HepG2 (cell line): ENCODE measurements around the gene SEMA3B. TPM values are rescaled to one million over a fixed set of nuclear protein-coding genes. Genes with fewer than 3 reads are reported as not detected.

ENCODE experiments used
- AFF4 ChIP-seq: sonication (generic); formaldehyde crosslinking; IDR thresholded peaks from 2 replicates; pipeline ENCODE4 v1.4.0; 2020; ENCODE audit warnings: missing genetic modification reagents
- AKAP8 ChIP-seq: sonication (generic); formaldehyde crosslinking; IDR thresholded peaks from 2 replicates; pipeline ENCODE4 v1.5.1; 2020; ENCODE audit warnings: mild to moderate bottlenecking, missing genetic modification reagents
- ARID5B ChIP-seq: IDR thresholded peaks from 2 replicates; pipeline ENCODE4 v1.4.0; 2020; ENCODE audit warnings: mild to moderate bottlenecking, missing genetic modification reagents
- E2F2 ChIP-seq: sonication (generic); formaldehyde crosslinking; IDR thresholded peaks from 2 replicates; pipeline ENCODE4 v1.4.0; 2020; ENCODE audit warnings: missing genetic modification reagents, borderline replicate concordance
- HDAC6 ChIP-seq: fragments of 200-600 bp; sonication (generic); IDR thresholded peaks from 2 replicates; pipeline ENCODE4 v1.7.0; 2017; ENCODE audit warnings: mild to moderate bottlenecking, antibody characterized with exemption, low read length, low read depth
- RERE ChIP-seq: IDR thresholded peaks from 2 replicates; pipeline ENCODE4 v1.6.1; 2016; ENCODE audit warnings: low read depth, missing genetic modification reagents, missing compliant biosample characterization
- SP4 ChIP-seq: sonication (generic); formaldehyde crosslinking; IDR thresholded peaks from 2 replicates; pipeline ENCODE4 v1.8.1; 2023; ENCODE audit warnings: mild to moderate bottlenecking, missing genetic modification reagents
- ZFY ChIP-seq: sonication (generic); formaldehyde crosslinking; IDR thresholded peaks from 2 replicates; pipeline ENCODE4 v1.4.0; 2020; ENCODE audit warnings: missing genetic modification reagents
- ZNF143 ChIP-seq: sonication (generic); formaldehyde crosslinking; IDR thresholded peaks from 2 replicates; pipeline ENCODE4 v1.4.0; 2020; ENCODE audit warnings: missing genetic modification reagents
- ZNF547 ChIP-seq: sonication (generic); formaldehyde crosslinking; IDR thresholded peaks from 2 replicates; pipeline ENCODE4 v1.5.1; 2020; ENCODE audit warnings: mild to moderate bottlenecking, missing genetic modification reagents
- ZNF772 ChIP-seq: sonication (generic); formaldehyde crosslinking; IDR thresholded peaks from 2 replicates; pipeline ENCODE4 v1.5.0; 2020; ENCODE audit warnings: mild to moderate bottlenecking, missing genetic modification reagents
- ZNF792 ChIP-seq: IDR thresholded peaks from 2 replicates; pipeline ENCODE4 v1.6.1; 2016
- polyA plus RNA-seq, 8 experiments: library from polyadenylated mRNA; depleted of rRNA in 3 of 8; stranded (reverse) in 7 of 8; unstranded in 1 of 8; fragments of >200 nt; fragmentation: Illumina TruSeq in 4 of 8; extraction: Trizol in 4 of 8; gene quantifications; 2 replicates each; pipeline versions ENCODE4 v1.2.1 to v1.2.3, GENCODE V29; 2011 to 2016; ENCODE audit warnings: low read depth in 4 of 8, missing spikeins in 1 of 8, mixed read lengths in 1 of 8; ENCODE audit not compliant: insufficient read depth in 1 of 8
- total RNA-seq, 5 experiments: library from RNA; depleted of rRNA; stranded (reverse); fragments of >200 nt; fragmentation: Illumina TruSeq; extraction: Trizol; gene quantifications; 2 replicates each; pipeline ENCODE4 v1.2.3, GENCODE V29; 2016; ENCODE audit warnings: low read depth in 1 of 5
- TF ChIP-seq, protein P1 (sequence below): sonication (generic); formaldehyde crosslinking; IDR thresholded peaks from 2 replicates; pipeline ENCODE4 v1.8.0; 2023; ENCODE audit warnings: mild to moderate bottlenecking, missing genetic modification reagents

SEMA3B gene
- total and polyA plus RNA-seq, 2 of the 13 experiments (the other 11 are each of a cell fraction or from before 2014, with no cell fraction given) = 93.2 to 158 TPM

- TF ChIP-seq ARID5B (CRISPR knock-in tag) (peak; percentile 9; the same call in 1 of the 2 replicates), HDAC6 (no peak), ZFY (CRISPR knock-in tag) (peak; percentile 83), ZNF143 (peak; percentile 54), AKAP8 (peak; percentile 84; the same call in 1 of the 2 replicates), AFF4 (no peak), ZNF792 (CRISPR knock-in tag) (0 out of 2 replicates have a peak, but pooled peaks have one; percentile 44), RERE (CRISPR knock-in tag) (no peak), SP4 (CRISPR knock-in tag) (0 out of 2 replicates have a peak, but pooled peaks have one; percentile 46), ZNF547 (peak; percentile 61; the same call in 1 of the 2 replicates), E2F2 (CRISPR knock-in tag) (no peak), ZNF772 (peak; percentile 64)
- TF ChIP-seq, protein P1, sequence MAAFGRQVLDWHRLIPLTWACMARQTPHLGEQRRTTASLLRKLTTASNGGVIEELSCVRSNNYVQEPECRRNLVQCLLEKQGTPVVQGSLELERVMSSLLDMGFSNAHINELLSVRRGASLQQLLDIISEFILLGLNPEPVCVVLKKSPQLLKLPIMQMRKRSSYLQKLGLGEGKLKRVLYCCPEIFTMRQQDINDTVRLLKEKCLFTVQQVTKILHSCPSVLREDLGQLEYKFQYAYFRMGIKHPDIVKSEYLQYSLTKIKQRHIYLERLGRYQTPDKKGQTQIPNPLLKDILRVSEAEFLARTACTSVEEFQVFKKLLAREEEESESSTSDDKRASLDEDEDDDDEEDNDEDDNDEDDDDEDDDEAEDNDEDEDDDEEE (CRISPR knock-in tag) = no peak
These were observed 47.4 kb upstream of the SEMA3B start (continued) for GRCh38 chr3:50221411-50222168.
